Esophagus squamous epithelium (tissue), 5 donors: ENCODE data around the gene MINDY4. TPM values are rescaled to one million over a fixed set of nuclear protein-coding genes. Genes with fewer than 3 reads are reported as not detected.
A peak's percentile ranks its signal among the peaks of the same experiment; 100 is the strongest.

Source experiments
- DNase-seq: peaks from one replicate; lab custom pipeline; 2025; lab: John Stamatoyannopoulos, UW
- H3K27ac ChIP-seq, 4 donors: fragments of 200-600 bp; sonication (generic); one replicate each; pipeline ENCODE4 v1.5.1; 2016 to 2019; ENCODE audit warnings: mild to moderate bottlenecking in 1 of 4
- H3K27me3 ChIP-seq, 4 donors: fragments of 200-600 bp; sonication (generic); 1 replicate in 3 of 4; 2 replicates in 1 of 4; pipeline versions ENCODE4 v1.5.1 to v1.6.0; 2017 to 2021; ENCODE audit warnings: antibody characterized with exemption in 1 of 4
- H3K36me3 ChIP-seq, 3 donors: fragments of 200-600 bp; sonication (generic); one replicate each; pipeline ENCODE4 v1.5.1; 2016 to 2019
- H3K4me1 ChIP-seq, 3 donors: fragments of 200-600 bp; sonication (generic); one replicate each; pipeline ENCODE4 v1.5.1; 2017 to 2019
- H3K4me3 ChIP-seq, 4 donors: fragments of 200-600 bp; sonication (generic); 1 replicate in 3 of 4; 2 replicates in 1 of 4; pipeline ENCODE4 v1.5.1; 2016 to 2019; ENCODE audit warnings: mild to moderate bottlenecking in 2 of 4, moderate library complexity in 1 of 4
- H3K9me3 ChIP-seq, 3 donors: fragments of 200-600 bp; sonication (generic); one replicate each; pipeline ENCODE4 v1.5.1; 2016 to 2019
- CTCF ChIP-seq, 6 experiments: fragments of 450-650 bp in 4 of 6; fragments of 200-600 bp in 2 of 6; sonication (generic) in 2 of 6; IDR thresholded peaks; one replicate each; pipeline ENCODE4 v1.5.1; 2016 to 2019; ENCODE audit warnings: antibody characterized with exemption in 6 of 6, mild to moderate bottlenecking in 4 of 6, moderate library complexity in 4 of 6
- POLR2A ChIP-seq, 4 donors: fragments of 450-650 bp; IDR thresholded peaks; one replicate each; pipeline ENCODE4 v1.6.1; 2017; ENCODE audit warnings: antibody characterized with exemption in 4 of 4, mild to moderate bottlenecking in 4 of 4, moderate library complexity in 3 of 4
- WGBS, 2 donors: methylation state at CpG; one replicate each; pipeline ENCODE4 v1.1.5; 2018; 5-methylcytosine and 5-hydroxymethylcytosine counted together
- intact Hi-C: fragments of 100-400 bp; cut with DNase I; formaldehyde crosslinking; loops from one replicate; pipeline ENCODE4 v1.15.0; 2022
- total RNA-seq, 4 donors: library from RNA; depleted of rRNA; stranded (reverse); fragments of >200 nt; gene quantifications; one replicate each; pipeline ENCODE4 v1.1.0, GENCODE V29; 2016
- donor health status: DM: yes; HTN: yes; CAD: no.

Gene MINDY4
- total RNA-seq, 4 donors from 2014 or later, result 2.5 to 6.3 (median 3.3) TPM

GRCh38 chr7:30750683-30751650 is 20.2 kb upstream of the MINDY4 start:
- no peak for TF ChIP-seq CTCF (IDR thresholded peaks at IDR 0.05)
- TF ChIP-seq POLR2A (IDR thresholded peaks at IDR 0.05), result no peak
- H3K9me3 ChIP-seq, result no peaks in the 10 kb centered on the region
- H3K4me3 ChIP-seq, result peak overlapping the region in 2 of 4 donors; percentile 42 to 51

GRCh38 chr7:30751696-30752273 is 19.4 kb upstream of the MINDY4 start, which contains the start of gene INMT:
INMT (plus strand) TSS chr7:30752135; CDS start chr7:30752151, 16 bp downstream.
- intact Hi-C loops, result no loop called here
- H3K27me3 ChIP-seq, result no peaks in the 10 kb centered on the region
- no peaks in the 10 kb centered on the region for H3K36me3 ChIP-seq
- peak within 1 kb of the TSS; percentile 12 to 51 (median 36) for H3K4me3 ChIP-seq
- peaks cover 7 to 51% (median 17%) of the 10 kb centered on the region in 3 donors for H3K4me1 ChIP-seq
- WGBS, 2 donors, result 17 to 64% methylated on average over 1 to 5 of the region's 6 CpGs
- no peak for DNase-seq
- no peak for TF ChIP-seq POLR2A (IDR thresholded peaks at IDR 0.05)
- no peak for TF ChIP-seq CTCF (IDR thresholded peaks at IDR 0.05)
- H3K9me3 ChIP-seq, result no peaks in the 10 kb centered on the region
- peak within 1 kb of the TSS; percentile 61 to 90 (median 80) for H3K27ac ChIP-seq

More at GRCh38 chr7:30750683-30751650, 20.2 kb upstream of the MINDY4 start:
- H3K4me1 ChIP-seq, result peaks cover 7 to 50% (median 17%) of the 10 kb centered on the region in 3 donors
- no peak for DNase-seq
- intact Hi-C loops, result no loop called here
- 52 to 71% methylated on average over 8 to 10 of the region's 16 CpGs for WGBS, 2 donors
- peak overlapping the region; percentile 61 to 90 (median 80) for H3K27ac ChIP-seq
- no peaks in the 10 kb centered on the region for H3K27me3 ChIP-seq
- H3K36me3 ChIP-seq, result no peaks in the 10 kb centered on the region

GRCh38 chr7:30752484-30752883 is 18.7 kb upstream of the MINDY4 start:
- 72% methylated on average over 3 of the region's 6 CpGs; no CpG with 5 or more reads in 1 of the 2 donors for WGBS, 2 donors
- no peaks in the 10 kb centered on the region for H3K9me3 ChIP-seq
- TF ChIP-seq POLR2A (IDR thresholded peaks at IDR 0.05), result no peak
- TF ChIP-seq CTCF (IDR thresholded peaks at IDR 0.05), result no peak
- H3K4me3 ChIP-seq, result peak overlapping the region; percentile 12 to 51 (median 36)
- H3K27ac ChIP-seq, result peak overlapping the region; percentile 61 to 90 (median 80)
- intact Hi-C loops, result no loop called here
- no peak for DNase-seq
- no peaks in the 10 kb centered on the region for H3K27me3 ChIP-seq
- no peaks in the 10 kb centered on the region for H3K36me3 ChIP-seq
- H3K4me1 ChIP-seq, result peaks cover 7 to 58% (median 23%) of the 10 kb centered on the region in 3 donors

- peaks cover 7 to 63% (median 24%) of the 10 kb centered on the region in 3 donors for H3K4me1 ChIP-seq
- H3K27me3 ChIP-seq, result no peaks in the 10 kb centered on the region
- H3K36me3 ChIP-seq, result no peaks in the 10 kb centered on the region
- peak overlapping the region; percentile 12 to 51 (median 36) for H3K4me3 ChIP-seq
- peak overlapping the region; percentile 61 to 90 (median 80) for H3K27ac ChIP-seq
- no peak for DNase-seq
- intact Hi-C loops, result no loop called here
- no peaks in the 10 kb centered on the region for H3K9me3 ChIP-seq
- WGBS, 2 donors, result 24 to 34% methylated on average over 4 of the region's 5 CpGs
- TF ChIP-seq CTCF (IDR thresholded peaks at IDR 0.05) (no peak), POLR2A (IDR thresholded peaks at IDR 0.05) (no peak)
These were observed 18.2 kb upstream of the MINDY4 start for GRCh38 chr7:30752979-30753378.
